Activated naive CD4-positive, alpha-beta T cell treated with Interleukin-2 at 50 U/mL for 16 hours (primary cell): ENCODE measurements around the gene FAR1.
A peak's percentile ranks its signal among the peaks of the same experiment; 100 is the strongest.
"Not testable (repeated sequence)": the region's sequence is repeated elsewhere in the genome, so short reads cannot be mapped to it uniquely, and the experiment has no call there.

Experiments
- DNase-seq: peaks from one replicate; pipeline ENCODE4 v3.0.0-alpha.2; 2020

The FAR1 gene

DNA sequence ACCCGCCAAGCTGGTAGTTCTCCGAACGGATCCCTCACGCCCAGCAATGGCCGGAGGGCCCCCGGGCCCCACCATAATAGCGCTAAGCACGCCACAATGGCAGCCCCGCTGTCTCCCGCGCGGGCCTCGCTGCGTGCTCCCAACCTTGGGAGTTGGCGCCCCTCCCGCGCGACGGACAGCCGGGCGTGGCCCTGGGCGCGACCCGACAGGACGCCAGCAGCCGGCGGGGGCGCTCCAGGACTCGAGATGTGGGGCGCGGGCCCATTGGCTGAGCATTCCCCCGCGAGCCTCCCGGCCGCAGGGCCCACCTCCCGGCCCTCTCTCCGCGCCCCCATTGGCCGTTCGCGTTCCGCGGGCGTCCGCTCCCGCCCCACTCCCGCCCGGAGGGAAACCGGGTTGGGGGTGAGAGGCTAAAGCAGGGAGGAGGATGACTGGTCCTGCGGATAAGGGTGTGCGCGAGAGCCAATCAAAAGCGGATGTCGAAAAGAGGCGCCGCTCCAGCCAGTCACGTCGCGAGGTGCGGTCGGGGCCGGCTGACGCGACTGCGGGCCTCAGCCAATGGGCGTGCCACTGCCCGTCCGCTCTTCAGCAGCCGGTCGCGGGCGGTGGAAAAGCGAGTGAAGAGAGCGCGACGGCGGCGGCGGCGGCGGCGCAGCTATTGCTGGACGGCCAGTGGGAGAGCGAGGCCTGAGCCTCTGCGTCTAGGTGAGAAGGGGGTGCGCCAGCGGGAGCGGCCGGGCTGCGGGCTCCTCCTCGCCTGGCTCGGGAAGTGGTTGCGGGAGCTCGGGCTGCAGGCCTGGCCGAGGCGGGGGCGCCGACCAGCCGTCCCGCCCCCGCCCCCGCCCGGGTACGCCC is at the start of gene FAR1:
TSS of gene FAR1 (plus strand) at position 567 of the 855 bp plus-strand sequence. CDS start 26,098 bp downstream, outside the sequence.
- peak; percentile 98 for DNase-seq

DNA sequence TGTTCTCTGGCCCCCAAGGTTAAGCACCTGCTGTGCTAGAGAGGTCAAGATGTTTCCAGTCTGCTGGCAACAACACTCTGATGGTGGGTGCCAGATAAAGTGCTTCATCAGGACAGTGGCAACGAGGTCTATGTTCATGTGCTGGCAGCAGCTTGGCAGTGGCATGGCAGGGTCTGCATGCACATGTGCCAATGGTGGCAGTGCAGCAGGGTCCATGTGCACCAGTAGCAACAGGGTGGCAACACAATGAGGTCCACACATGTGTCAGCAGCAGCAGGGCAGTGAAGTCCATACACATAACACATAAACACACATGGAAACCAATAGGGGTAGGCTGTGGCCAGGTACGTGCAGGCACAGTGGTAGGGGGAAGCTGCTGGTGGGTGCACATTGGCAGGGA is 48.4 kb upstream of the FAR1 start:
- no peak for DNase-seq

GRCh38 chr11:13626818-13627217 is 41.6 kb upstream of the FAR1 start:
- not testable (repeated sequence) for DNase-seq

GRCh38 chr11:13628634-13629033 is 39.8 kb upstream of the FAR1 start:
- DNase-seq: not testable (repeated sequence)

DNA sequence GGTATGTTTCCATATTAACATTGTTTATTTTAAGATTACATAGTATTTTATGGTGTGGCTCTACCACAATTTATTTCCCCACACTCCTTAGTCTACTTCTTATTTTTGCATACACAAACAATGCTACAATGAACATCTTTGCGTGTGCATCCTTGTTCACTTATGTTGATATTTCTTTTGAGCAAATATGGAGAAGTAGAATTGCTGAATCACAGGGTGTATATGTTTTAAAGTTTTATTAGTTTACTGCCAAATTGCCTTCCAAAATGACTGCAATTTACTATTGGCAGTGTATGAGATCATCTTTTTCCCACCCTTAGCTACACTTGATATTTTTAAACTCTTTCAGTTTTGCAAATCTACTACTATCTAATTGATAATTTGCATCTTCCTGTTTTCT is 38.7 kb upstream of the FAR1 start:
- no peak for DNase-seq

DNA sequence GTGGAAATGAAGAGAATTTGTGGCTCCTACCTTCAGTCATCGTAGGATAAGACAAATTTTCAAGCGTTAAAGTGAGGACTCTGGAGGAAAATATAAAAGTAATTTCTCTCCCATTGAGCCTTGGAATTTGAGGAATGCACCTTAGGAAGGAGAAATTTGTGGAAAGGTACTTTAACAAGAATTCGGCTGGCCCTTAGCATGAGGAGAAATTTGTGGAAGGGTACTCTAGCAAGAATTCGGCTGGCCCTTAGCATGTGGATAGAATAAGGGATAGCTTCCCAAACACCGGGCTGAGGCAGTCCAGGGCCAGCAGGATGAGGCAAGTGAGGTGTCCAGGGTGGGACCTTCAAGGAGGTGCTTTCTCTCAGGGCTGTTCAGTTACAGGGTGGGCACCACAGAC is 33.2 kb upstream of the FAR1 start:
- DNase-seq: no peak

- no peak for DNase-seq
Measured at GRCh38 chr11:13635804-13636203, 32.7 kb upstream of the FAR1 start.

DNA sequence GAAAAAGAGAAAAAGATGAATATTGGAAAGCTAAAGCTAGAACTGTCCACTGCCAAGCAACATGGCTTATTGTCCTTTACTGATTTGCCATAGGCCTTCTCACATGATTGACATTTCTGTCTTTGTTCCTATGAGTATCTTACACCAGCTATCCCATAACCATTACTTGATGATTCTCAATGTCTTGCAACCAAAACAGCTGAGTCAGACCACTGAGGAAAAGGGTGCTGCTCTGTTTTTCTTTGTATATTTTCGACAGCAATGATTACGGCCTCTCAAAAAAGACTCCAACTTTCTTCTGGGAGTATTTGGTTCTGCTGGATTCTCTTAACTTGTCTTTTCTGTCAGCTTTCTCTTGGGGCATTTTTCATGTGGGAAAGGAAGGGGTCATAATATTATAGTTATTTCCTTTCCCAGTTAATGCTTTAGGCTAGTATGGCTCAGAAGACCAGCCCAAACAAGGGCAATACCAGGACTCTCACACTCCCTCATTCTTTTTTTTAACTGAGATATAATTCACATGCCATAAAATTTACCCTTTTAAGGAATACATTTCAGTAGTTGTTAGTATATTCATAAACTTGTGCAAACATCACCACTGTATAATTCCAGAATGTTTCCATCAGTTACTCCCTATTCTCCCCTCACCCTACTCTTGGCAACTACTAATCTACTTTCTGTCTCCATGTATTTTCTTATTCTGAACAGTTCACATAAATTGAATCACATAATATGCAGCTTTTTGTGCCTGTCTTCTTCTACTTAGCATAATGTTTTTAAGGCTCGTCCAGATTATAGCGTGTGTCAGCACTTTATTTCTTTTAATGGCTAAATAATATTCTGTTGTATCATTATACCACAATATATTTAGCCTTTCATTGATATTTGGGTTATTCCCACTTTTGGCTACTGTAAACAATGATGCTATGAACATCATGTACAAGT is 31.1 kb upstream of the FAR1 start:
- no peak for DNase-seq

DNA sequence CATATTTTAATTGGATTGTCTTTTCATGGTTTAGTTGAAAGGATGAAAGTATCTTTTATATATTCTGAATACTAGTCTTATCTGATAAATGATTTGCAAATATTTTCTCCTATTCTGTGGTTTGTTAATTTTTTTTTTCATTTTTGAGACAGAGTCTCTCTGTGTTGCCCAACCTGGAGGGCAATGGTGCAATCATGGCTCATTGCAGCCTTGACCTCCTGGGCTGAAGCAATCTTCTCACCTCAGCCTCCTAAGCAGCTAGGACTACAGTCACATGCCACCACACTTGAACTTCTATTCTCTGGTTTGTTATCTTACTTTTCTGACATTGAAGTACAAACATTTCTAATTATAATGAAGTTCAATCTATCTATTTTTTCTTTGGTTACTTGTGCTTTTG is 30.0 kb upstream of the FAR1 start:
- no peak for DNase-seq

- no peak for DNase-seq
Measured at GRCh38 chr11:13644997-13645687, 23.3 kb upstream of the FAR1 start.

GRCh38 chr11:13647391-13647790 is 21.1 kb upstream of the FAR1 start:
- no peak for DNase-seq

- no peak for DNase-seq
Measured at GRCh38 chr11:13649619-13650018, 18.8 kb upstream of the FAR1 start.

DNA sequence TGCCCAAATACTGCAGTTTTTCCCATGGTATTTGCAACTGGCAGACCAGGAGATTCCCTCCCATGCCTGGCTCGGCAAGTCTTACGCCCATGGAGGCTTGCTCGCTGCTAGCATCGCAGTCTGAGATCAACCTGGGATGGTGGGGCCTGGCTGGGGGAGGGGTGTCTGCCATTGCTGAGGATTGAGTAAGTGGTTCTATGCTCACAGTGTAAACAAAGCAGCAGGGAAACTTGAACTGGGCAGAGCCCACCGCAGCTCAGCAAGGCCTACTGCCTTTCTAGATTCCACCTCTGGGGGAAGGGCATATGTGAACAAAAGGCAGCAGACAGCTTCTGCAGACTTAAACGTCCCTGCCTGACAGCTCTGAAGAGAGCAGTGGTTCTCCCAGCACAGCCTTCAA is 17.0 kb upstream of the FAR1 start:
- DNase-seq: not testable (repeated sequence)

- DNase-seq: no peak
Measured at GRCh38 chr11:13661074-13661623, 7.3 kb upstream of the FAR1 start.

- DNase-seq: no peak
Measured at GRCh38 chr11:13663631-13664071, 4.8 kb upstream of the FAR1 start.

GRCh38 chr11:13664351-13664750 is 4.1 kb upstream of the FAR1 start:
- no peak for DNase-seq

DNA sequence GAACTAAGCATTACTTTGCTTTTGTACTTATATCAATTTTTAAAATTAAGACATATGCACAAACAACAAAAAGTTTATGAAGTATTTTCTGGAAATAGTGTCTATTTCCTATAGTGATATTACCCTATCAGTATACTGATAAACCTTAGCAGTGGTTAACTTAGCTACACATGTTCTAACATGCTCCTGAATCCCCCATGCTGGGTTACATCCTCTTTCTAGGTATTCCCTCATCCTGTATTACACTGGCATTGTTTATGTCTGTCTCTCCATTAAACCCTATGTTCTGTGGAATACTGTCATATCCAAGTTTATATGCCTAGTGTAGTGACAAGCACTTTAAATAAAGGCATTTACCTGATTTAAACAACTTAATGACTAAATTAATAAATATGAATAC is 1.8 kb upstream of the FAR1 start:
- DNase-seq: no peak

- DNase-seq: no peak
Measured at GRCh38 chr11:13667245-13667644, 1.2 kb upstream of the FAR1 start.

DNA sequence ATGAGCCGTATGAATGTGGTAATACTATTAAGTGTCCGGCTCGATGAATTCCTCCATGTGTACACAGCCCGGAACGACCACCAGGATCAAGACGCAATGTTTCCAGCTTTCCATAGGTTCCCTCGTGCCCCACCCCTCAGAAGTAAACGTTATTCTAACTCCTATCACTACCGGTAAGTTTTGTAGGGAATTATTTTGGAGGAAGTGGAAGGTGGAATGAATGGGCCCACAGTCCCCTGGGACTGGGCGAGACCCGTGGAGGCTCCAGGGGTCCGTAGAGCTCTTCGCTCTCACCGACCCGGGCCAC is 720 bp upstream of the FAR1 start:
- no peak for DNase-seq

- DNase-seq: peak; percentile 55
Measured at GRCh38 chr11:13668957-13669521, 571 bp downstream of the FAR1 start.

DNA sequence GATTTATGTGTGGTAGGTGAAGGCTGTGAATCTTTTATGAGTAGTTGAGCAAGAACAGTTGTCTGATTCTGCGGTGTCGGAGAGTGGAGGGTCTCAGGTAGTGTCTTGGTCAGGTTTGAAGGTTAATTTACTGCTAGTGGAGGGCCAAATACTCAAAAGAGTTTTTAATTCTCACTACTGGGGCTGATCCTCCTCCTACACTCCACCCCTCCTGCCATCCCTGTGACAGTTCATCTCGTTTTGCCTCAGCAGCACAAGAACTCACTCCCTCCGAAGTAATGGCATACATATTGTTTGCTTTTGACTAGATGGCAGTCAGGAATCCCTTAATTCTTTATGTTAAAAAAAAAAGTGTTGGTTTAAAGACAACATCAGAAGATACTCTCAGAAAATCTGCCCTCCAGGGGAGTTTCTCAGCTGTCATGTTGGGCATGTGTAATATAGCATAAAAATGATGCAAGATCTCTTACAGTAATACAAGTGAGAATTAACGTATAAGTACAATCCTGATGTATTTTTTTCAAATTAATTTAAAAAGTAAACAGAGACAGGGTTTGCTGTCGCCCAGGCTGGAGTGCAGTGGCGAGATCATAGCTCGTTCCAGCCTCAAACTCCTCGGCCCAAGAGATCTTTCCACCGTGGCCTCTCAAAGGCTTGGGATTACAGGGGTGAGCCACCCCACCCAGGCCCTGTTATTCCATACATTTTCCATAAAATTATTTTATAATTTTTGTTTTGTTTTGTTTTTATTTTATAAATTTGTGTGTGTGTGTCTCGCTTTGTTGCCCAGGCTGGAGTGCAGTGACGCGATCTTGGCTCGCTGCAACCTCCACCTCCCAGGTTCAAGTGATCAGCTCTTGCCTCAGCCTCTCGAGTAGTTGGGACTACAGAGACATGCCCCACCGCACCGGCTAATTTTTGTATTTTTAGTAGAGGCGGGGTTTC is 1.3 kb downstream of the FAR1 start:
- peak; percentile 7 for DNase-seq
